ENCODE data around the gene FLNB.

DNA sequence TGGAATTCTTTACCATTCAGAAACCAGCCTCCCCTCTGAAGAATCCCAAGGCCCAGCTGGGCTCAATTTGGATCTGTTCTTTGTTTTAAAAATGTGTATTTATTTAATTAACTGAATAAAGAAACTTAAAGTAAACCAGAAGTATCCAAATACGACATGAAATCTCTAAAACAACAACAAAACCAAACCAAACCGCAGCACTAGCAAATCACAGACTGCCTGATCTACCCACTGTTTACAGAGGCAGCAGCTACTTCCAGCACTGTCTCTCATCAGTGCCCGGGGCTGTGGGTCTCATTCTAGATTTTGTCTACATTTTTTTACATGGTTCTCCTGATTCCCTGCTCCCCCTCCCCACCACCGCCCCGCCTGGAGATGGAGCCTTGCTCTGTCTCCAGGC is 2.3 kb downstream of the FLNB start:
- TF ChIP-seq, protein P1, sequence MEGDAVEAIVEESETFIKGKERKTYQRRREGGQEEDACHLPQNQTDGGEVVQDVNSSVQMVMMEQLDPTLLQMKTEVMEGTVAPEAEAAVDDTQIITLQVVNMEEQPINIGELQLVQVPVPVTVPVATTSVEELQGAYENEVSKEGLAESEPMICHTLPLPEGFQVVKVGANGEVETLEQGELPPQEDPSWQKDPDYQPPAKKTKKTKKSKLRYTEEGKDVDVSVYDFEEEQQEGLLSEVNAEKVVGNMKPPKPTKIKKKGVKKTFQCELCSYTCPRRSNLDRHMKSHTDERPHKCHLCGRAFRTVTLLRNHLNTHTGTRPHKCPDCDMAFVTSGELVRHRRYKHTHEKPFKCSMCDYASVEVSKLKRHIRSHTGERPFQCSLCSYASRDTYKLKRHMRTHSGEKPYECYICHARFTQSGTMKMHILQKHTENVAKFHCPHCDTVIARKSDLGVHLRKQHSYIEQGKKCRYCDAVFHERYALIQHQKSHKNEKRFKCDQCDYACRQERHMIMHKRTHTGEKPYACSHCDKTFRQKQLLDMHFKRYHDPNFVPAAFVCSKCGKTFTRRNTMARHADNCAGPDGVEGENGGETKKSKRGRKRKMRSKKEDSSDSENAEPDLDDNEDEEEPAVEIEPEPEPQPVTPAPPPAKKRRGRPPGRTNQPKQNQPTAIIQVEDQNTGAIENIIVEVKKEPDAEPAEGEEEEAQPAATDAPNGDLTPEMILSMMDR (IDR thresholded peaks at IDR 0.05 in 2 of 3, conservative IDR thresholded peaks at IDR 0.05 in 1 of 3; ENCODE audit: insufficient read depth in 2 of 3, low read depth in 1 of 3, low read length in 3 of 3), result no peak
- TF ChIP-seq ELF4 (CRISPR knock-in tag; IDR thresholded peaks at IDR 0.05) (no peak), SRF (CRISPR knock-in tag; IDR thresholded peaks at IDR 0.05) (no peak), PHTF2 (CRISPR knock-in tag; IDR thresholded peaks at IDR 0.05) (no peak), BACH1 (tag; IDR thresholded peaks at IDR 0.05) (no peak), RBM39 (optimal IDR thresholded peaks at IDR 0.05; ENCODE audit: low read depth, low read length) (no peak), MYBL2 (IDR thresholded peaks at IDR 0.05; ENCODE audit: low read depth) (no peak), MYBL2 (CRISPR knock-in tag; IDR thresholded peaks at IDR 0.05; ENCODE audit: borderline replicate concordance) (no peak), MTF1 (CRISPR knock-in tag; IDR thresholded peaks at IDR 0.05; ENCODE audit: borderline replicate concordance) (no peak)

Data from K562 (cell line).